HG03103 (cell line): ENCODE measurements around the gene LNX1.

Experiments used
- ATAC-seq: cut with Tn5 transposase; IDR thresholded peaks from one replicate; pipeline ENCODE4 v1.9.1; 2021; ENCODE audit warnings: low read depth; ENCODE audit not compliant: unreplicated experiment

LNX1 gene

GRCh38 chr4:53505947-53506346 lies 85.3 kb downstream of the LNX1 start:
- ATAC-seq, result no peak

GRCh38 chr4:53502094-53502493 lies 89.2 kb downstream of the LNX1 start:
- ATAC-seq, result no peak

GRCh38 chr4:53501561-53501960 lies 89.7 kb downstream of the LNX1 start:
- no peak for ATAC-seq

- ATAC-seq, result no peak
Measured at GRCh38 chr4:53500546-53500945, 90.7 kb downstream of the LNX1 start.

- ATAC-seq, result no peak
Measured at GRCh38 chr4:53499791-53500190, 91.5 kb downstream of the LNX1 start.

- ATAC-seq, result no peak
Measured at GRCh38 chr4:53498706-53499105, 92.6 kb downstream of the LNX1 start.

GRCh38 chr4:53497487-53498244 lies 93.6 kb downstream of the LNX1 start:
- no peak for ATAC-seq

- no peak for ATAC-seq
Measured at GRCh38 chr4:53494851-53495250, 96.4 kb downstream of the LNX1 start.

GRCh38 chr4:53490965-53491622 lies 100.2 kb downstream of the LNX1 start:
- ATAC-seq, result no peak

- ATAC-seq, result no peak
Measured at GRCh38 chr4:53490161-53490956, 100.9 kb downstream of the LNX1 start.

- no peak for ATAC-seq
Measured at GRCh38 chr4:53489279-53489889, 101.9 kb downstream of the LNX1 start.

- ATAC-seq, result no peak
Measured at GRCh38 chr4:53487766-53488165, 103.5 kb downstream of the LNX1 start.

GRCh38 chr4:53485658-53486040 lies 105.6 kb downstream of the LNX1 start:
- ATAC-seq, result no peak

- ATAC-seq, result no peak
Measured at GRCh38 chr4:53484911-53485657, 106.2 kb downstream of the LNX1 start.

GRCh38 chr4:53483250-53483649 lies 108.0 kb downstream of the LNX1 start:
- no peak for ATAC-seq

GRCh38 chr4:53481586-53481985 lies 109.7 kb downstream of the LNX1 start:
- no peak for ATAC-seq

GRCh38 chr4:53480909-53481308 lies 110.4 kb downstream of the LNX1 start:
- ATAC-seq, result no peak

GRCh38 chr4:53479736-53480525 lies 111.4 kb downstream of the LNX1 start:
- no peak for ATAC-seq

- no peak for ATAC-seq
Measured at GRCh38 chr4:53478671-53479456, 112.4 kb downstream of the LNX1 start.
